Activated CD4-positive, alpha-beta T cell treated with anti-CD3 and anti-CD28 coated beads, Interleukin-2, Interleukin-4, amounts not matched to agents 100 ng/mL and 50 ng/mL, durations not matched to agents 16 hours and 8 hours (primary cell): Measurements from ENCODE around the gene FAM163B.

Experiments
- DNase-seq: peaks from one replicate; pipeline ENCODE4 v3.0.0-alpha.2; 2020; ENCODE audit warnings: low spot score

The FAM163B gene

GRCh38 chr9:133543772-133544467, 65.3 kb downstream of the FAM163B start:
- no peak for DNase-seq

- DNase-seq, result no peak
Measured at GRCh38 chr9:133542002-133542401, 67.2 kb downstream of the FAM163B start.

- no peak for DNase-seq
Measured at GRCh38 chr9:133540698-133541025, 68.5 kb downstream of the FAM163B start.

GRCh38 chr9:133539991-133540697, 69.0 kb downstream of the FAM163B start:
- no peak for DNase-seq

- no peak for DNase-seq
Measured at GRCh38 chr9:133538851-133539833, 70.0 kb downstream of the FAM163B start.

- no peak for DNase-seq
Measured at GRCh38 chr9:133538176-133538575, 71.0 kb downstream of the FAM163B start.

- DNase-seq, result no peak
Measured at GRCh38 chr9:133537257-133537656, 71.9 kb downstream of the FAM163B start.

- no peak for DNase-seq
Measured at GRCh38 chr9:133536536-133536935, 72.7 kb downstream of the FAM163B start.

GRCh38 chr9:133536080-133536479, 73.1 kb downstream of the FAM163B start:
- DNase-seq, result no peak

GRCh38 chr9:133535306-133535877, 73.8 kb downstream of the FAM163B start:
- no peak for DNase-seq

GRCh38 chr9:133534346-133535291, 74.6 kb downstream of the FAM163B start, which contains the start of gene ADAMTSL2:
Gene ADAMTSL2, plus strand, starts transcription at chr9:133534704. Its CDS starts 2,009 bp downstream, at chr9:133536713.
- no peak for DNase-seq

- DNase-seq, result no peak
Measured at GRCh38 chr9:133533857-133534256, 75.3 kb downstream of the FAM163B start.

- peak; percentile 67 for DNase-seq
Measured at GRCh38 chr9:133532937-133533668, 76.1 kb downstream of the FAM163B start.

- no peak for DNase-seq
Measured at GRCh38 chr9:133531293-133531692, 77.9 kb downstream of the FAM163B start.

GRCh38 chr9:133529874-133530273, 79.3 kb downstream of the FAM163B start:
- no peak for DNase-seq

- no peak for DNase-seq
Measured at GRCh38 chr9:133529457-133529856, 79.7 kb downstream of the FAM163B start.

GRCh38 chr9:133528876-133529241, 80.3 kb downstream of the FAM163B start:
- no peak for DNase-seq

GRCh38 chr9:133528001-133528875, 81.0 kb downstream of the FAM163B start:
- no peak for DNase-seq

GRCh38 chr9:133527444-133527920, 81.7 kb downstream of the FAM163B start:
- DNase-seq, result no peak
